A549 treated with Mapracorat at 1 μM for 4 hours (cell line): ENCODE results near the gene TSSK3. TPM values are rescaled to one million over a fixed set of nuclear protein-coding genes. Genes with fewer than 3 reads are reported as not detected.

Experiments
- total RNA-seq: library from RNA; stranded (reverse); fragments of 200-300 nt; extraction: Qiagen RNA extraction; gene quantifications from 5 replicates; pipeline ENCODE4 v1.2.3, GENCODE V29; 2022

TSSK3 gene, protein sequence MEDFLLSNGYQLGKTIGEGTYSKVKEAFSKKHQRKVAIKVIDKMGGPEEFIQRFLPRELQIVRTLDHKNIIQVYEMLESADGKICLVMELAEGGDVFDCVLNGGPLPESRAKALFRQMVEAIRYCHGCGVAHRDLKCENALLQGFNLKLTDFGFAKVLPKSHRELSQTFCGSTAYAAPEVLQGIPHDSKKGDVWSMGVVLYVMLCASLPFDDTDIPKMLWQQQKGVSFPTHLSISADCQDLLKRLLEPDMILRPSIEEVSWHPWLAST
- total RNA-seq, result 0.86 TPM in 1 of 5 replicates, not detected in the others

DNA sequence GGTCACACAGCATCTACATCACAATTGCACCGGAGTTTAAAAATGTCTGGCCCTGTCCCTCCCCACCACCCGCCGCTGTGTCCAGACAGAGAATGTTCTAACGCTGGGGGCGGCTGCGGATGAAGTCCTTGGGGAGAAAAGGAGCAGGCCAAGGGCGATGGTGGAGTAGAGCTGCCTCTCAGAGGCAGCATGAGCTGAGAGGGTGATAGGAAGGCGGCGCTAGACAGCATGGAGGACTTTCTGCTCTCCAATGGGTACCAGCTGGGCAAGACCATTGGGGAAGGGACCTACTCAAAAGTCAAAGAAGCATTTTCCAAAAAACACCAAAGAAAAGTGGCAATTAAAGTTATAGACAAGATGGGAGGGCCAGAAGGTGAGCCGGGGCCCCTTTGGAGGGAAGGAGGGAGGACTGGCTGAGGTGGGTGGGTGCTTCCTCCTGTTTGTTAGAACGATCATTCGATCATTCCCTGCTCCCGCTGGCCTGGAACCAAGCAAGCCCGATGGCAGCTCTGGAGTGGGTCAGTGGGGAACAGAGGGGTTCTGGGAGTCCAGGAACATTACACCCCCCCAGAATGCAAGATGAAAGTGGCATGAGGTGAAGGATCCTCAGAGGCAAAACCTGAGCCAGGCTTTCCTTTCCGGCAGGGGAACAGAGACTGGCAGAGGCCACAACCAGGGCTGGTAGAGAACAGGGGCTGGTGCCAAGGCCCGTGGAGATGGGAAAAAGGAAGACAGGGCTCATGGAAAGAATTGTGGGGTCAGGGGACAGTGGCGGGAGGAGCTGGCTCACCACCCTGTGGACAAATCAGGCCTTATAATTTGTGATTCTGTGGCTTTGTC is at the start of gene TSSK3, which contains the start of gene FAM229A:
Gene TSSK3 (plus strand): TSS at position 66 of the 840 bp plus-strand sequence. CDS start 163 bp downstream, at position 229.
Gene FAM229A (minus strand): TSS at position 12 of the 840 bp plus-strand sequence. CDS start 394 bp downstream, outside the sequence.

DNA sequence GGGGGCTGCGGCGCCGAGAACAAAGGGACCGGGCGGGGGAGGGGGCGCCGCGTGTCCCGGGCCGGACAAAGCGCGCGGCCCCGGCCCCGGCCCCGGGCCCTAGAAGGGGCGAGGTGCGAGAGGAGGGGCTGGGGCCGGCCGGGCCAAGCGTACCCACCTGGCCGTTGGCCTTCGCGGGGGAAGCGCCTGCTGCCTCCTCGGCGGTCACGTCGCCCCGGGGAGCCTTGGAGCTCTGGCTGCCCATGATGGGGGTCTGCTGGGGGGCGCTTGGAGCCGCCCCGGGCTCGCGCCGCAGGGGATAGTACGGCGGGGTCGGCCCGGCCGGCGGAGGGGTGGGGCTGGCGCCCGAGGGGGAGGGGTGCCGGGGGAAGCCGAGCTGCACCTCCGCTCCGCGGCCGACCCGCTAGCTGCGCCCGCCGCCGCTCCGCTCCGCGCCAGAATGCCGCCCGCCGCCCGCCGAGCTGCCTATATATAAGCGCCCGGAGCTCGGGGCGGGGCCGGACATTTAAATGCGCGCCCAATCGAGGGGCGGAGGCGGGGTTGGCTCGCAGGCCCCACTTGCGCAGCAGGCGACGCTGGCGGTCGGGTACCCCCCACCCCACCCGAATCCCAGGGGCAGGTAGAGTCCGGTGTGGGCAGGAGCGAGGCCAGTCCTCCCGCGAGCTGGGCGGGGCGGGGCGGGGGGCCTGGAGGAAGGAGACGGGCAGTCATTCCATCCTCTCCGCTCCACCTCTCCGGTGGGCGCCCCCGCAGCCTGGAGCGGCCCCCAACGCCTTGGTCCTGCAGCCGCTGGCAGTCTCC is 26.3 kb upstream of the TSSK3 start, which contains the start of gene MARCKSL1:
Gene MARCKSL1 (minus strand): TSS at position 444 of the 801 bp plus-strand sequence. CDS start 200 bp downstream, at position 244.

DNA sequence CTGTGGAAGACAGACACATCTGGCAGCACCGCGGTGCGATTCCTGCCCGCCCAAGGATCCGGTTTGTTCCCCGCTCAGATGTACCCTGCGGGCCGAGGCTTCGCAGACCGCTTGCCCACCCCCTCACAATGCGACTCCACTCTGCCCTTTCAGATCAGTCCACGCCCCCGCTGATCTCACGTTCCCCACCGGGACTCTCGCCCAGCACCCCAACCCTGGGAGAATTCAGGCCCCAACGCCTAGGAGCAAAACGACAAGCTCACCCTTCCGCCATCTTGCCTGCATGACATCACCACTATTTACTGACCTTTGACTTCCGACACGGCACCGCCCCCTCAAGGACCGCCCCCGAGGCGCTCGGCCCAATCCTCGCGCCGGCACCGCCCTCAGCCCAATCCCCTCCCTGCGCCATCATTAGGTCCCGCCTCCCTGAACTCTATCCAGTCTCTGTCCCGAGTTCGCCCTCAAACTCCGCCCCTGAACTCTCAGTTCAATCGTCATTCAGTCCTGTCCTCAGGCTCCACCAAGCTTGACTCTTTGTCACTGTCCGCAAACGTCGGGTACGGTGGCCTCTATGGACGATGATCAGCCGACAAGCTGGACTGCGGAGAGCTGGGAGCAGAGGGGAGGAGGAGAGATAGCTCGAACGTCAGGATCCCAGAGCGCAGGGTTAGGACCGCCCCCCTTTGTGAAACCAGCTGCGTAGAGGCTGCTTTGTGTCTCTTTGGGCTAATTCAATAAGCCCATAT is 32.0 kb downstream of the TSSK3 start, which contains the start of gene BSDC1:
Gene BSDC1 (minus strand): TSS at position 301 of the 749 bp plus-strand sequence. CDS start 27 bp downstream, at position 274.

Other genes with a start within 250 kb of the TSSK3 start
- gene TXLNA, start 182.9 kb upstream of the TSSK3 start, total RNA-seq, result 25.9 to 29.9 TPM (median 26.8 TPM) in 5 replicates
- gene CCDC28B, start 161.9 kb upstream of the TSSK3 start, total RNA-seq, result 1.8 to 2.4 TPM (median 2.0 TPM) in 5 replicates
- gene IQCC, start 156.9 kb upstream of the TSSK3 start, total RNA-seq, result 1.2 to 2.4 TPM (median 1.8 TPM) in 5 replicates
- not detected in 5 replicates for gene DCDC2B, start 153.4 kb upstream of the TSSK3 start, total RNA-seq
- gene TMEM234, start 140.2 kb upstream of the TSSK3 start, total RNA-seq, result 8.2 to 9.2 TPM (median 8.7 TPM) in 5 replicates
- 258 to 281 TPM (median 272 TPM) in 5 replicates for gene EIF3I, start 140.1 kb upstream of the TSSK3 start, total RNA-seq
- gene FAM167B, start 115.3 kb upstream of the TSSK3 start, total RNA-seq, result 0.40 to 0.70 TPM (median 0.58 TPM) in 5 replicates
- not detected in 5 replicates for gene LCK, start 111.3 kb upstream of the TSSK3 start, total RNA-seq
- 52.5 to 57.3 TPM (median 53.7 TPM) in 5 replicates for gene HDAC1, start 70.5 kb upstream of the TSSK3 start, total RNA-seq
- gene MARCKSL1, start 26.3 kb upstream of the TSSK3 start, total RNA-seq, result 56.5 to 70.2 TPM (median 68.3 TPM) in 5 replicates
- 2.5 to 5.6 TPM (median 4.0 TPM) in 5 replicates for gene FAM229A, start 54 bp upstream of the TSSK3 start, total RNA-seq
- gene BSDC1, start 31.9 kb downstream of the TSSK3 start, total RNA-seq, result 17.3 to 21.5 TPM (median 20.5 TPM) in 5 replicates
- gene ZBTB8B, start 102.5 kb downstream of the TSSK3 start, total RNA-seq, result 0.01 TPM in 1 of 5 replicates, not detected in the others
- gene ZBTB8A, start 176.9 kb downstream of the TSSK3 start, total RNA-seq, result 3.4 to 4.9 TPM (median 4.0 TPM) in 5 replicates